GM12878 (cell line): ENCODE results near the gene ASRGL1.

ENCODE experiments used
- BACH1 ChIP-seq: fragments of 450-650 bp; IDR thresholded peaks from 2 replicates; pipeline ENCODE4 v1.6.1; 2017; ENCODE audit warnings: mild to moderate bottlenecking, borderline replicate concordance
- CEBPB ChIP-seq, 2 experiments: fragments of 150-350 bp in 1 of 2; IDR thresholded peaks; 2 replicates each; pipeline ENCODE4 v1.6.1; 2012 to 2014; ENCODE audit warnings: low read depth in 2 of 2, low read length in 2 of 2, borderline replicate concordance in 1 of 2, inconsistent platforms in 1 of 2
- CREB1 ChIP-seq: IDR thresholded peaks from 2 replicates; pipeline ENCODE4 v1.6.1; 2012; ENCODE audit warnings: low read depth, mild to moderate bottlenecking, inconsistent platforms
- CREM ChIP-seq: IDR thresholded peaks from 2 replicates; pipeline ENCODE4 v1.6.1; 2014; ENCODE audit warnings: antibody characterized with exemption, low read depth
- CTCF ChIP-seq, 3 experiments: IDR thresholded peaks in 2 of 3; conservative IDR thresholded peaks in 1 of 3; 2 replicates each; pipeline ENCODE4 v1.5.1; 2011; ENCODE audit warnings: low read depth in 3 of 3, low read length in 3 of 3, mild to moderate bottlenecking in 3 of 3, control low read depth in 2 of 3, moderate library complexity in 2 of 3, inconsistent platforms in 1 of 3, mixed read lengths in 1 of 3; ENCODE audit not compliant: control insufficient read depth in 2 of 3, insufficient read depth in 1 of 3; ENCODE audit errors: extremely low read depth in 1 of 3
- FOXM1 ChIP-seq: IDR thresholded peaks from 2 replicates; pipeline ENCODE4 v1.6.1; 2012; ENCODE audit warnings: low read depth, mild to moderate bottlenecking, inconsistent platforms, low read length, moderate library complexity
- GATAD2B ChIP-seq: fragments of 450-650 bp; conservative IDR thresholded peaks from 2 replicates; pipeline ENCODE4 v1.6.1; 2017; ENCODE audit warnings: low read depth, mild to moderate bottlenecking, moderate library complexity
- JUNB ChIP-seq: IDR thresholded peaks from 2 replicates; pipeline ENCODE4 v1.6.1; 2016; ENCODE audit warnings: antibody characterized with exemption, mild to moderate bottlenecking
- MAX ChIP-seq: IDR thresholded peaks from 2 replicates; pipeline ENCODE4 v1.6.1; 2012; ENCODE audit warnings: low read depth, low read length, improper control_type of control experiment
- RAD21 ChIP-seq: IDR thresholded peaks from 2 replicates; pipeline ENCODE4 v1.6.1; 2011; ENCODE audit warnings: mild to moderate bottlenecking, low read depth, low read length, moderate library complexity; ENCODE audit not compliant: insufficient read depth
- REST ChIP-seq: IDR thresholded peaks from 2 replicates; pipeline ENCODE4 v1.6.1; 2012; ENCODE audit warnings: mild to moderate bottlenecking, low read depth, low read length

GRCh38 chr11:62333768-62334167, 3.5 kb upstream of the ASRGL1 start:
- no peak for TF ChIP-seq CREM
- TF ChIP-seq CTCF (IDR thresholded peaks at IDR 0.05 in 2 of 3, conservative IDR thresholded peaks at IDR 0.05 in 1 of 3; ENCODE audit: control insufficient read depth in 2 of 3, extremely low read depth in 1 of 3, insufficient read depth in 1 of 3, low read depth in 3 of 3, low read length in 3 of 3), result no peak
- no peak for TF ChIP-seq BACH1
- TF ChIP-seq CEBPB (IDR thresholded peaks at IDR 0.05; ENCODE audit: borderline replicate concordance in 1 of 2, low read depth in 2 of 2, low read length in 2 of 2), result no peak
- TF ChIP-seq JUNB, result no peak
- no peak for TF ChIP-seq GATAD2B
- no peak for TF ChIP-seq RAD21
- no peak for TF ChIP-seq REST
- TF ChIP-seq FOXM1, result no peak
- TF ChIP-seq MAX, result no peak
- TF ChIP-seq CREB1, result no peak
